ENCODE results near the gene ACYP2. TPM values are rescaled to one million over a fixed set of nuclear protein-coding genes. Genes with fewer than 3 reads are reported as not detected.

The ACYP2 gene
- polyA plus RNA-seq, 6 donors from 2014 or later, result 10.0 to 28.9 (median 25.0) TPM

DNA sequence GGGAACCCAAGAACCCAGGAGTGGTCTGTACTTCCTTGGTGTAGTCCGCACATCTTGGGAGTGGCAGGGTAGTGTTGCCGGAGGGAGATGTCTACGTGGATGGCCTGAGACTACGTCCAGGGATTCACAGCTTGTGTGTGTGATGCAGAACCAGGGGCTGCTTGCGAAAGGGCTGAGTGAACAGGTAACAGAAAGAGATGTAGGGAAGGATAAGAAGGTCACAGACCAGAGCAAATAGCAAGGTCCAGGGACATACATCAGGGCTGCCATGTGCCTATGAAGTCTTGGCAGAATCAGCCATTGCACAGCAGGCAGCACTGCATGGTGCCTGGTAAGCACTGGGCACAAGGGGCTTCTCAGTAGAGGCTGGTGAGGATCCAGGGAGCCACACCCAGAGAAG lies 71.9 kb downstream of the ACYP2 start:
- Mint-ChIP-seq H3K27ac (peak overlapping the region in 1 of 6 donors; percentile 64), H3K36me3 (peaks cover 18 to 23% of the 10 kb centered on the region in 2 donors), H3K27me3 (no peaks in the 10 kb centered on the region), H3K4me1 (peaks cover 0 to 4% (median 0%) of the 10 kb centered on the region in 3 donors), H3K9me3 (no peaks in the 10 kb centered on the region), H3K4me3 (peak overlapping the region in 1 of 8 donors; percentile 71)
- ATAC-seq (ENCODE audit: low read depth in 2 of 2), result no peak
- no peak for DNase-seq

DNA sequence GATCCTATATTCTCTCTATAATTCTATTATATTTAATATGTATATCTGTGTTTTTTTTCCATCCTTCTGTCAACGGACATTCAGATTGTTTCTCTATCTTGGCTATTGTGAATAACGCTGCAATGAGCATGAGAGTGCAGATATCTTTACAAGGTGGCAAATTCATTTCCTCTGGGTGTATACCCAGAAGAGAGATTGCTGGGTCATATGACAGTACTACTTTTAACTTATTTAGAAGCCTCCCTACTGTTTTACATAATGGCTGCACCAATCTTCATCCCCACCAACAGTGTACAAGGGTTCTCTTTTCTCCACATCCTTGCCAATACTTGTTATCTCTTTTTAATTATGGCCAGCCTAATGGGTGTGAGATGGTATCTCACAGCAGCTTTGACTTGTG lies 74.1 kb downstream of the ACYP2 start:
- Mint-ChIP-seq H3K9me3 (no peaks in the 10 kb centered on the region), H3K4me3 (no peak overlapping the region), H3K27ac (no peak overlapping the region), H3K36me3 (peaks cover 18 to 23% of the 10 kb centered on the region in 2 donors), H3K27me3 (no peaks in the 10 kb centered on the region), H3K4me1 (peaks cover 0 to 4% (median 0%) of the 10 kb centered on the region in 3 donors)
- ATAC-seq (ENCODE audit: low read depth in 2 of 2) (no peak), DNase-seq (no peak)

DNA sequence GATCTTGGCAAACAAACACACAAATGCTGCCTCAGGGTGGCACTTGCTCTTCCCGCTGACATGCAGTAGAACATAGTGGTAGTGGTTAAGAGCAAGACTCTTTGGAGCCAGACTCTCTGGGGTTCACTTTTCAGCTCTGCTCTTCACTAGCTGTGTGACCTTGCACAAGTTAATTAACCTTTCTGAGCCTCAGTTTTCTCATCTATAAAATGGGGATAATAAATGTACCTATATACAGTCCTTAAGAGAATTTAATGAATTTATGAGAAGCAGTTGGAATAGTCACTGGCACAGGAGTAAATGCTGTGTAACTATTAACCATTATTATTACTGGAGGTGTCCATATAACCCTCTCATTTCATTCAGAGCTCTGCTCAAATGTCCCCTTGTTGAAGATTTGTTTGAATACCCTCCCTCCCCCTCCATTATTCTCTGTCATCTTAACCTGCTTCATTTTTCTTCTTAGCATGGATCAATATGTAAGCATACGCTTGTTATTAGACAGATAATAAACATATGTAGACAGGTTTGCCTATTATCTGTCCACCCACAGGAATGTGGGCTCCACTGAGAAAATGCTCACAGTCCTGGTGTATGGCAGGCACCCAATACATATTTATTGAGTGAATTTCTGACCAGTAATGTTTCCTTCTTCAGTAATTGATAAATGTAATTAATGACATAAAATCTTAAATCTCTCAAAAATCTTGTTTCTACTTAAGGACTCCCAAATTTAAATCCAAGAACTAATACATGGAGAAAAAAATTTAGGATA lies 76.1 kb downstream of the ACYP2 start:
- Mint-ChIP-seq H3K4me1 (peaks cover 0 to 4% (median 0%) of the 10 kb centered on the region in 3 donors), H3K27ac (peak overlapping the region in 4 of 6 donors; percentile 1 to 59 (median 28)), H3K9me3 (no peaks in the 10 kb centered on the region)

GRCh38 chr2:54194761-54195750 lies 79.6 kb downstream of the ACYP2 start:
- Mint-ChIP-seq H3K9me3 (no peaks in the 10 kb centered on the region), H3K27ac (peak overlapping the region in 1 of 6 donors; percentile 22), H3K4me1 (peaks cover 0 to 4% (median 0%) of the 10 kb centered on the region in 3 donors), H3K36me3 (peaks cover 0 to 14% of the 10 kb centered on the region in 2 donors), H3K4me3 (no peak overlapping the region), H3K27me3 (no peaks in the 10 kb centered on the region)
- ATAC-seq (ENCODE audit: low read depth in 2 of 2), result no peak
- DNase-seq, result no peak

More for the DNA sequence above, 76.1 kb downstream of the ACYP2 start:
- ATAC-seq (ENCODE audit: low read depth in 2 of 2) (no peak), DNase-seq (no peak)
- Mint-ChIP-seq H3K27me3 (no peaks in the 10 kb centered on the region), H3K4me3 (no peak overlapping the region), H3K36me3 (peaks cover 18 to 23% of the 10 kb centered on the region in 2 donors)

GRCh38 chr2:54196646-54197045 lies 81.2 kb downstream of the ACYP2 start:
- peak overlapping the region in 1 of 6 donors; percentile 6 for H3K27ac Mint-ChIP-seq
- H3K27me3 Mint-ChIP-seq, result no peaks in the 10 kb centered on the region
- H3K4me1 Mint-ChIP-seq, result no peaks in the 10 kb centered on the region
- H3K36me3 Mint-ChIP-seq, result no peaks in the 10 kb centered on the region
- H3K9me3 Mint-ChIP-seq, result peaks cover 0 to 6% (median 0%) of the 10 kb centered on the region in 7 donors
- ATAC-seq (ENCODE audit: low read depth in 2 of 2) (no peak), DNase-seq (no peak)
- no peak overlapping the region for H3K4me3 Mint-ChIP-seq

DNA sequence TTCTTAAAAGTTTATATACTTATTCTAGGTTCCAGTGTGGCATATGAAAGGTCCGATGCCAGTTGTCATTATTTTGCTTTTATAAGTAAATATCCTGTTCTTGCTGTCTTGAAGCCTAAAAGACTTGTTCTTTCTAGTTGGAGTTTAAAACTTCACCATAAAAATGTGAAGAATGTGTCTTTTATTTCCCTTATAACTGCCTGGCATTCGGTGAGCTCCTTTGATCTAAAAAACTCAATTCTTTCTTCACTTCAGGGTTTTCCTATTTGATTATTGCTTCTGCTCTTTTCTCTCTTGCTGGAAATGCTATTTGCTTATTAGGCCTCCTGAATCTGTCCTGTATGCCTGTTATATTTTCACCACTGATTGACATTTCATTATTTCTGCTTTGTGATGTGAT lies 89.1 kb downstream of the ACYP2 start:
- ATAC-seq (ENCODE audit: low read depth in 2 of 2) (no peak), DNase-seq (no peak)
- Mint-ChIP-seq H3K4me1 (peaks cover 3 to 12% (median 5%) of the 10 kb centered on the region in 3 donors), H3K4me3 (no peak overlapping the region), H3K27me3 (no peaks in the 10 kb centered on the region), H3K9me3 (peaks cover 0 to 14% (median 8%) of the 10 kb centered on the region in 7 donors), H3K36me3 (peaks cover 6 to 12% of the 10 kb centered on the region in 2 donors), H3K27ac (no peak overlapping the region)

DNA sequence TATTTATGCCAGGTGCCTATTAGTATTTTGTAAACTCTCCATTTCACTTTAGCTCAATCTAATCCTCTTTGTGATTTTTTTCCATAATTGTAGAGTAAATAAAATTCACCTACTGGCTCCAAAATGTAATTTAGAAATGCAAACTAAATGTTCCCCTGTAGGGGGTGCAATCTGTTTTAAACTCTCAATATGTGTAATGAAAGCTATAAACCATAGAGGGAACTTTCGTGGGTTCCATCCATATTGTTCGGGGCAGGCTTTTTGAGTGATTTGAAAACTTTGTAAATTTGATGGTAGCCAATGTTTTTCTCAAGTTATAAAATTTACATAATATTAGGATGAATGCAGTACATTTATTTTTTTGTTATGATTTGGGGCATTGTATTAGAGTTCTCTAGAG lies 91.2 kb downstream of the ACYP2 start:
- Mint-ChIP-seq H3K4me1 (peaks cover 3 to 12% (median 5%) of the 10 kb centered on the region in 3 donors), H3K27me3 (no peaks in the 10 kb centered on the region), H3K9me3 (peaks cover 0 to 9% (median 4%) of the 10 kb centered on the region in 7 donors), H3K36me3 (peaks cover 6 to 12% of the 10 kb centered on the region in 2 donors), H3K27ac (peak overlapping the region in 2 of 6 donors; percentile 46 to 73), H3K4me3 (peak overlapping the region in 1 of 8 donors; percentile 53)
- DNase-seq (no peak), ATAC-seq (ENCODE audit: low read depth in 2 of 2) (peak in 1 of 2 donors; percentile 40)

- Mint-ChIP-seq H3K4me3 (no peak overlapping the region), H3K27me3 (no peaks in the 10 kb centered on the region), H3K36me3 (peaks cover 6 to 12% of the 10 kb centered on the region in 2 donors), H3K4me1 (peaks cover 3 to 12% (median 5%) of the 10 kb centered on the region in 3 donors), H3K9me3 (peaks cover 0 to 9% (median 4%) of the 10 kb centered on the region in 7 donors), H3K27ac (peak overlapping the region in 1 of 6 donors; percentile 13)
- DNase-seq, result no peak
- ATAC-seq (ENCODE audit: low read depth in 2 of 2), result no peak
These were observed 92.3 kb downstream of the ACYP2 start for GRCh38 chr2:54207666-54208195.

GRCh38 chr2:54208364-54209240 lies 93.2 kb downstream of the ACYP2 start:
- Mint-ChIP-seq H3K36me3 (peaks cover 6 to 13% of the 10 kb centered on the region in 2 donors), H3K9me3 (peaks cover 0 to 9% (median 3%) of the 10 kb centered on the region in 7 donors), H3K4me3 (no peak overlapping the region), H3K27me3 (no peaks in the 10 kb centered on the region), H3K27ac (peak overlapping the region in 1 of 6 donors; percentile 14), H3K4me1 (peaks cover 3 to 12% (median 5%) of the 10 kb centered on the region in 3 donors)
- no peak for ATAC-seq (ENCODE audit: low read depth in 2 of 2)
- DNase-seq, result no peak

DNA sequence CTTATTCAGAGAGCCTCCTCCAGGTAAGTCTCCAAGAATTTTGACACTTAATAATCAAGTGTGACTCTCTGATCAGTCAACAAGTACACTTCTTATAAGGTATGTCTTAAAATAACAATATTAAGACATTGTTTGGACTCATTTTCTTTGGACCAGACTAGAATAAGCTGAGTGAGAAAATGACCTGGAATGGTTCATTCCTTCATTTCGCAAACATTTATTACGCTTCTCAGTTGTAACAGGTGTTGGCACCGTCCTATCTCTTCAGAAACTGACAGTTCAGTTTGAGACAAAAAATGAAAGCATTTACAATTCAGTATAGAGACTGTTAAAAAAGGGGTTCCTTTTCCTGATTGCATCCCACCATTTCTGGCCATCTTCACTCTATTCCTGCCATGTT lies 94.0 kb downstream of the ACYP2 start:
- no peak for ATAC-seq (ENCODE audit: low read depth in 2 of 2)
- Mint-ChIP-seq H3K27me3 (no peaks in the 10 kb centered on the region), H3K9me3 (peaks cover 0 to 12% (median 6%) of the 10 kb centered on the region in 7 donors), H3K4me1 (peaks cover 3 to 12% (median 5%) of the 10 kb centered on the region in 3 donors), H3K4me3 (no peak overlapping the region), H3K36me3 (peaks cover 11 to 15% of the 10 kb centered on the region in 2 donors), H3K27ac (no peak overlapping the region)
- no peak for DNase-seq

DNA sequence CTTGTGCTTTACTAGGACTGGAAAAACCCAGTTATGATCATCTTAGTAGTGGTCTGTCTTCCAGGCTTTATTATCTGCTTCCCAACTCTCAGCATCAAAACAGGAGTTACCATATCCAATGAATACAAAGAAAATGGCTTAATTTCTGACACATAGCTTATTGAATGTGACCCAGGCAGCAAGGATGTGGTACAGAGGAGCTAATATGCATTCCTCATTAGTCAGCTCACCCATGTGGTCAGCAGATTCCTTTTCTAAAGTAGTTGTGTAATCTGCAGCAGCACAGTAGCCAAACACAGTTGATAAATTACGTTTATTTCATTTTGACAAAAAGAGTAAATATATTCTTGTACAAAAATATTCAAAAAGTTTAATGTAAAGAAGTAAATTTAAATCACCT lies 97.0 kb downstream of the ACYP2 start:
- peaks cover 14 to 18% of the 10 kb centered on the region in 2 donors for H3K36me3 Mint-ChIP-seq
- DNase-seq (no peak), ATAC-seq (ENCODE audit: low read depth in 2 of 2) (no peak)
- H3K4me1 Mint-ChIP-seq, result peaks cover 0 to 5% (median 4%) of the 10 kb centered on the region in 3 donors
- H3K4me3 Mint-ChIP-seq, result no peak overlapping the region
- H3K27me3 Mint-ChIP-seq, result no peaks in the 10 kb centered on the region
- peaks cover 0 to 22% (median 15%) of the 10 kb centered on the region in 7 donors for H3K9me3 Mint-ChIP-seq
- H3K27ac Mint-ChIP-seq, result no peak overlapping the region

DNA sequence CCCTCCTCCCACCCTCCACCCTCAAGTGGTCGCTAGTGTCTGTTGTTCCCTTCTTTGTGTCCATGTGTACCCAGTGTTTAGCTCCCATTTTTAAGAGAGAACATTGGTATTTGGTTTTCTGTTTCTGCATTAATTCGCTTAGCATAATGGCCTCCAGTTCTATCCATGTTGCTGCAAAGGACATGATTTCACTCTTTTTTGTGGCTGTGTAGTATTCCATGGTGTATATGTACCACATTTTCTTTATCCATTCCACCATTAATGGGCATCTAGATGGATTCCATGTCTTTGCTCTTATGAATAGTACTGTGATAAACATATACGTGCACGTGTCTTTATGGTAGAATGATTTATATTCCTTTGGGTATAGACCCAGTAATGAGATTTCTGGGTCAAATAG lies 97.7 kb downstream of the ACYP2 start:
- H3K9me3 Mint-ChIP-seq, result peaks cover 0 to 22% (median 15%) of the 10 kb centered on the region in 7 donors
- no peaks in the 10 kb centered on the region for H3K27me3 Mint-ChIP-seq
- H3K4me3 Mint-ChIP-seq, result no peak overlapping the region
- H3K36me3 Mint-ChIP-seq, result peaks cover 14 to 18% of the 10 kb centered on the region in 2 donors
- ATAC-seq (ENCODE audit: low read depth in 2 of 2), result no peak
- H3K4me1 Mint-ChIP-seq, result peaks cover 0 to 4% (median 2%) of the 10 kb centered on the region in 3 donors
- no peak overlapping the region for H3K27ac Mint-ChIP-seq
- no peak for DNase-seq
